GM21447 (cell line): ENCODE data around the gene NHEJ1.
A peak's percentile ranks its signal among the peaks of the same experiment; 100 is the strongest.

Source experiments
- ATAC-seq: cut with Tn5 transposase; IDR thresholded peaks from one replicate; pipeline ENCODE4 v1.9.1; 2021; ENCODE audit not compliant: unreplicated experiment

NHEJ1 gene

GRCh38 chr2:219182331-219183150 lies 21.9 kb upstream of the NHEJ1 start:
- no peak for ATAC-seq

- ATAC-seq, result no peak
These were observed 20.9 kb upstream of the NHEJ1 start for GRCh38 chr2:219181531-219181930.

DNA sequence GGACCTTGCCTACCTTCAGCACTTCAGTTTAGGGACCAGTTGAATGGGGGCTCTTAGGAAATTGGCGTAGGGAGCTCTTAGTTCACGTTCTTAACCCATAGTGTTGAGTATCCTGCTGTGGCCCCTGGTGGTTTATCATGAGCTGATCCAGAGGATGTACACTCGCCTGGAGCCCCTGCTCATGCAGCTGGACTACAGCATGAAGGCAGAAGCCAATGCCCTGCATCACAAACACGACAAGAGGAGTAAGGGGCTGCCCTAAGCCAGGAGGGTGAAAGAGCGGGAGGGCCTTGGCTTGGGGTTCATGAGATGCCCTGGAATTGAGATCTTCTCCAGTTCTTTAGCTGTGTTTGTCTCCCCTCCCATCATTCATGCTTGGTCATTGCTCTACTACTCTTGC lies 20.3 kb upstream of the NHEJ1 start:
- ATAC-seq, result no peak

- no peak for ATAC-seq
These were observed 19.2 kb upstream of the NHEJ1 start for GRCh38 chr2:219179601-219180465.

GRCh38 chr2:219178377-219179175 lies 18.0 kb upstream of the NHEJ1 start:
- peak; percentile 13 for ATAC-seq

DNA sequence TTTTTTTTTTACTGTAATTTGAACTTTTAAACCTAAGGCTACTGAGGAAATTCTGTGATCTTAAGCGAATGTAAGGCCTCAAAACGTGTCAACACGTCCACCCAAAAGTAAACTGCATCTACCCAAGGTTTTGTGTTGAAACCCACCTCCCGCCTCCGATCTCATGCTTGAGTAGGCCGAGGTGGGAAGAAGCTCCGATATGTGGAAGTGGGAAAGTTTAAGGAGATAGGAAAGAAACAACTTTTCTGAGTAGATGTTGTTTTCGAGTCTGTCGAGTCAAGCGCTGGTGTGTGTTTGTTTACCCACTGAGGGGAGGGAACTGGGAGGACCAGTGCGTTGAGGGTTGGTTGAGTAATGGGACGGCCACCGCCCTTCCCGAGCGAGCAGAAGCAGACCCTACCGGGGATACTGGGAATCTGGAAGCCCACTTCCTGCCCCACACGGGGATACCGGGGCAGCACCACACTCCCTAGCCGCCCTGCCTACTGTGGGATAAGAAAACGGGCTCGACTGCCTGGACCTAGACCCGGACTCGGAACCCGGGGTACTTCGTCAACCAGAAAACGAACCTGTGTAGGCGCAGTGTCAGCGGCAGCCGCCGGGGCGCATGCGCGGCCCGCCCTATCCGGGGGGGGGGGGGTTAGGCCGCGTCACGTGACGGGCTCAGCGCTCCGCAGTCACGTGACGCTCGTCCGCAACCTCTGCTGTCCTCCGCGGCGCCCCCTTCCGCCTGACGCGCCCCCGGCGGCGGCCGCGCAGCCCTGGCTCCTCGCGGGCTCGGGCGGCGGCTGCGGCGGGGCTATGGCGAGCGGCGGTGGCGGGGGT lies 17.1 kb upstream of the NHEJ1 start, which contains the start of gene RETREG2:
Gene RETREG2, plus strand, starts transcription at position 724 of the 825 bp plus-strand sequence. Its CDS starts 78 bp downstream, at position 802.
- ATAC-seq, result peak; percentile 36

- ATAC-seq, result peak; percentile 65
These were observed 16.4 kb upstream of the NHEJ1 start, which contains the start of gene CNPPD1 for GRCh38 chr2:219176818-219177551. TSS of gene CNPPD1 (minus strand) at chr2:219176925. CDS start at chr2:219176828, 97 bp downstream.

GRCh38 chr2:219175928-219176817 lies 15.6 kb upstream of the NHEJ1 start:
- peak; percentile 41 for ATAC-seq

DNA sequence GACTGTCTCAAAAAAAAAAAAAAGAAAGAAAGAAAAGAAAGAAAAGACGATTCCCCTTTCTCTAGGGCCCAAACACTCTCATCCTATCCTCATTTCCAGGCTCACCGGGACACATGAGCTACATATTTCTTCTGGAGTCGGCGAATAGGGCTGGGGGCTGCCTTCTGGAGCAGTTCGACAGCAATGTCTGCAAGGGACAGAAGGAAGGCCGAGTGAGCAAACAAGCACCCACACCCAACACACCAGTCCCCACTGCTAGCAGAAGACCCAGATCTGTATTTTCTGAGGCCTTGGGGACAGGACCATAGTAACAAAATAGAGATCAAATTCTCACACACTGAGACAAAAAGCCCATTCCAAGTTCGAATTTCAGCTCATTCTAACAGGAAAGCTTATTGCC lies 14.9 kb upstream of the NHEJ1 start:
- no peak for ATAC-seq

GRCh38 chr2:219174801-219175200 lies 14.2 kb upstream of the NHEJ1 start:
- ATAC-seq, result no peak

GRCh38 chr2:219174146-219174545 lies 13.5 kb upstream of the NHEJ1 start:
- no peak for ATAC-seq

DNA sequence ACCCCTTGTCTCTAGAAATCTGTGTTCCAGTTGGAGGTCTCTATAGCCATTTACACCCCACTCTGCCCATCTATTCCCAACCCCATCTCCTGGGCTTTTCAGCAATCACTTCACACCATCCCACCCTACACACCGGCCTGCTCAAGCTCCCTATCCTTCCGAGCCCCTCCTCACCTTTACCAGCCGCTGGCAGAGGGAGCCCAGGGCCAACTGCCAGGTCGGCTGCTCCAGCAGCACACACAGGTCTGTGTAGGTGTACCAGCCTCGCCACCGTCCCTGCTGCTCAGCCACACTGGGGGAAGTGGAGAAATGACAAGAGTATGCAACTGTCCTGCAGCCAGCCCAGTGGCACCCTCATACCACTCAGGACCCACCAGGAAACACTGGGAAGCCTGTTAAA lies 12.6 kb upstream of the NHEJ1 start:
- ATAC-seq, result no peak

DNA sequence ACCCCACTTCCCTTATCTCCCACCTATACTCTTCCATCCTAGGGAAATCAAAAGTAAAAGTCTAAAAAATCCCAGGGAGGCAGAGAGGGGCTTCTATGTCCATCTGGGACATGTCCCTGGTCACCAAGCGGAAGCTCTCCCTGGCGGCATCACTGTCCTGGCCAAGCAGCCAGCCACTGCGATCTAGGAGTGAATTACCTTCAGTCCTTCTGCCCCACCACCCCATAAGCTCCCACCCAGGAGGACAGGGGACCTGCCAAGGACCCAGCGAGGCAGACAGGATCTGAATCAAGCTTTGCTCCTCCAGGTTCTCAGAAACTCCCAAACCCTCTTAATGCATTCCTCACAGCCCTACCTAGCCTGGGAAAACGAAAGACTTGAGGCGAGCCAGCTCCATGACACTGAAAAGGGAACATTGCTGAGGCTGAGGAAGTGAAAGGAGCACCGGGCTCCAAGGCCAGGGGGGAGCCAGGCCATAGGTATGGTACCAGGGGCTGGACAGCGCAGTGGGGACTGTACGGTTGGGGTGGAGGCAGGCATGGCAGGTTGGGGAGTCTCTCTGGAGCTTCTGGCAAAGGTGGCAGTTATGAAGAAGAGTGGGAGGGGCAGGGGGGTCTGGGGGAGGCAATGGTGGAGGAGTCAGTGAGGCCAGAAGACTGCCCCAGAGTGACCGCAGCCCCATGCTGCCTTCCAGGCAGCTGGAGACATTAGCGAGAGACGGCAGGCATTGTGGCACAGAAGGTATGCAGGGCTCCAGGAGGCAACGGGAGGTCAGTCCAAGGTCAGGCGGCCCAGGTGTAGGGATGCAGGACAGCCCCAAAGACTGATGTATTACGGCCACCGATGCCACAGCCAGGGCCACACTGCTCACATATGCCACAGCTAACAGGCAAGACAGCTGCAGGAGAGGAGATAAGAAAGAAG lies 11.9 kb upstream of the NHEJ1 start:
- no peak for ATAC-seq

GRCh38 chr2:219171231-219171651 lies 10.6 kb upstream of the NHEJ1 start:
- no peak for ATAC-seq

DNA sequence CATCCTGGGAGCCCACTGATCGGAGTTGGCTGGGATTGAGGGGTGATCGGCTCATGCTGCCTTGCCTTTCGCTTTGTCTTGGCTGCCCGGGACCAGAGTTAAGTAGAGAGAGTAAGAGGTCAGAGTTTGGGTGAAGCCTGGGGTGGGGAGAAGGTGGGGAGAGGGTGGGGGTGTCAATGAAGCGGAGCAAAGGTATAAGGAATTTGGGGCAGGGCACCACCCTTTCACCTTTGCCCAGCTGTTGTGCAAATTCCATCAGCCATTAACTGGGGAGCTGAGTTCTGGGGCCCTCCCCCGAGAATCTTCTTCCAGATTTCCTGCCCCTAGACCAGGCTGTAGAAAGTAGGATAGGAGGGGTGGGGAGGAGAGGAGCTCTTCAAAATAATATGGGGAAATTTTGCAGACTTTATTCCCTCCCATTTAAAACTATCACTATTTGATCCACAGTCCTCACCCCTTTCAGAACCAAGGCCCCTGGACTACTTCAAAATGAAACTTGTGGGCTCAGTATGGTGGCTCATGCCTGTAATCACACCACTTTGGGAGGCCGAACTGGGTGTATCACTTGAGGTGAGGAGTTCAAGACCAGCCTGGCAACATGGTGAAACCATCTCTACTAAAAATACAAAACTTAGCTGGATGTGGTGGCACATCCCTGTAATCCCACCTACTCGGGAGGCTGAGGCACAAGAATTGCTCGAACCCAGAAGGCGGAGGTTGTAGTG lies 9.5 kb upstream of the NHEJ1 start, which contains the start of gene SLC23A3:
Gene SLC23A3, minus strand, starts transcription at position 100 of the 725 bp plus-strand sequence. Its CDS starts 45 bp downstream, at position 55.
- no peak for ATAC-seq

DNA sequence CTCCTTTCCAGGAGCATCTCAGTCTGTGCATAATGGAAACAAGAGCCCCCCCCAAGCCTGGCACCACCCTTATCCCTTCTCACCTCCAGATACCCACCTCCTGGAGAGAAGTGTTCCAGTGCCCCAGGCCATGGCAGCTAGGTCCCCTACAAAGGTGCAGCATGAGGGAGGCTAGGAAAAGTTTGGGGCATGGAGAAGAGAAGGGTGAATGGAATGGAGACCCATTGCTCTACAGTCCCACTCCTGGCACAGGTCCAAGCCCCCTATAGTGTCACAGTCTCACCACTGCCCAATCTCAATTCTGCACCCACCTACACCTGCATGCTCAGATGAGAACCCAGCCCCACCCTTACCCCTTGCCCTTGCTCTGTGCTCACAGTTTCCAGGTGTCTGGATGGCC lies 8.3 kb upstream of the NHEJ1 start:
- ATAC-seq, result no peak

DNA sequence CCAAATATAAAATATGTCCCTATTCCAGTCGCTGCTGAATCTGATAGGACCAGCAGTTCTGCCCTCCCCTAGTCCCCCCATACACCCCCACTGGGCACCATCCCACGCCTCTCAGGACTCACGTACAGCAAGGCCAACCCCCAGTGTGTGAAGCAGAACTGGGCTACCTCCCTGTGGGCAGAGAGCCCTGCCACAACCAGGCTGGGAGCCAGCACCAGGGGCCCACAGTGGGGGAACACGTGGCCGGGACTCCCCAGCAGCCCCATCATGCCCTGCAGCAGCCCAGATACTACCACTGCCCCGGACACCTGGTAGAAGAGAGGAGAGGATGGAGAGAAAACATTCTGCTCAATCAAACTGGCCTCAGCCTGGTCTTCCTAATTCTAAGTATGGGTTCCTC lies 7.9 kb upstream of the NHEJ1 start:
- no peak for ATAC-seq
